Liver (tissue), 9 donors: ENCODE measurements around the gene NDUFAF2. TPM values are rescaled to one million over a fixed set of nuclear protein-coding genes. Genes with fewer than 3 reads are reported as not detected.

Experiments used
- DNase-seq: peaks from one replicate; pipeline ENCODE4 v3.0.0-alpha.2; 2017; ENCODE audit warnings: low spot score
- H3K27ac ChIP-seq, 2 donors: one replicate each; pipeline ENCODE4 v1.7.0; 2013; ENCODE audit warnings: inconsistent platforms in 2 of 2, low read length in 2 of 2, control low read depth in 1 of 2, low read depth in 1 of 2, mild to moderate bottlenecking in 1 of 2
- H3K27me3 ChIP-seq, 4 donors: one replicate each; pipeline versions ENCODE4 v1.6.1 to v1.7.0; 2013; ENCODE audit warnings: low read length in 3 of 4, inconsistent platforms in 1 of 4, mild to moderate bottlenecking in 1 of 4, moderate library complexity in 1 of 4; ENCODE audit not compliant: control insufficient read depth in 4 of 4, insufficient read depth in 4 of 4
- H3K36me3 ChIP-seq, 4 donors: one replicate each; pipeline versions ENCODE4 v1.6.1 to v1.7.0; 2013; ENCODE audit warnings: low read length in 3 of 4, mild to moderate bottlenecking in 3 of 4, low read depth in 1 of 4, moderate library complexity in 1 of 4; ENCODE audit not compliant: control insufficient read depth in 4 of 4, insufficient read depth in 3 of 4
- H3K4me1 ChIP-seq, 4 donors: one replicate each; pipeline versions ENCODE4 v1.6.1 to v1.7.0; 2013; ENCODE audit warnings: low read length in 3 of 4, mild to moderate bottlenecking in 3 of 4, moderate library complexity in 1 of 4; ENCODE audit not compliant: control insufficient read depth in 4 of 4, insufficient read depth in 4 of 4
- H3K4me3 ChIP-seq, 3 donors: one replicate each; pipeline versions ENCODE4 v1.6.1 to v1.7.0; 2013; ENCODE audit warnings: low read length in 3 of 3, control low read depth in 1 of 3, low read depth in 1 of 3, mild to moderate bottlenecking in 1 of 3
- H3K9ac ChIP-seq, 2 donors: one replicate each; pipeline ENCODE4 v1.7.0; 2013; ENCODE audit warnings: low read length in 2 of 2, mild to moderate bottlenecking in 2 of 2, moderate library complexity in 2 of 2, control low read depth in 1 of 2, low read depth in 1 of 2
- H3K9me3 ChIP-seq, 4 donors: one replicate each; pipeline versions ENCODE4 v1.6.1 to v1.7.0; 2013; ENCODE audit warnings: low read length in 3 of 4; ENCODE audit not compliant: control insufficient read depth in 4 of 4
- CTCF ChIP-seq: fragments of 150-350 bp; IDR thresholded peaks from 2 replicates; pipeline ENCODE4 v1.5.1; 2017; ENCODE audit warnings: improper control_type of control experiment, low read depth, low read length; ENCODE audit not compliant: missing input control
- EGR1 ChIP-seq, 2 donors: IDR thresholded peaks; 2 replicates each; pipeline ENCODE4 v1.6.1; 2016 to 2018; ENCODE audit warnings: antibody characterized with exemption in 2 of 2, low read depth in 2 of 2
- FOXA2 ChIP-seq: IDR thresholded peaks from 2 replicates; pipeline ENCODE4 v1.6.1; 2016; ENCODE audit warnings: antibody characterized with exemption
- GABPA ChIP-seq, 2 donors: IDR thresholded peaks in 1 of 2; conservative IDR thresholded peaks in 1 of 2; 2 replicates each; pipeline ENCODE4 v1.6.1; 2016; ENCODE audit warnings: antibody characterized with exemption in 2 of 2, mild to moderate bottlenecking in 1 of 2, moderate library complexity in 1 of 2
- JUND ChIP-seq, 2 donors: IDR thresholded peaks; 2 replicates each; pipeline ENCODE4 v1.6.1; 2016; ENCODE audit warnings: antibody characterized with exemption in 2 of 2
- MAX ChIP-seq: IDR thresholded peaks from 2 replicates; pipeline ENCODE4 v1.6.1; 2016; ENCODE audit warnings: antibody characterized with exemption
- RAD21 ChIP-seq, 2 donors: IDR thresholded peaks; 2 replicates each; pipeline ENCODE4 v1.6.1; 2016; ENCODE audit warnings: antibody characterized with exemption in 2 of 2, mild to moderate bottlenecking in 2 of 2
- REST ChIP-seq: IDR thresholded peaks from 2 replicates; pipeline ENCODE4 v1.6.1; 2016; ENCODE audit warnings: antibody characterized with exemption, mild to moderate bottlenecking
- RXRA ChIP-seq, 2 donors: IDR thresholded peaks; 2 replicates each; pipeline ENCODE4 v1.6.1; 2017 to 2018; ENCODE audit warnings: antibody characterized with exemption in 2 of 2, mild to moderate bottlenecking in 1 of 2
- SP1 ChIP-seq: IDR thresholded peaks from 2 replicates; pipeline ENCODE4 v1.6.1; 2018; ENCODE audit warnings: antibody characterized with exemption, mild to moderate bottlenecking
- TAF1 ChIP-seq: conservative IDR thresholded peaks from 2 replicates; pipeline ENCODE4 v1.6.1; 2016; ENCODE audit warnings: antibody characterized with exemption, mild to moderate bottlenecking
- YY1 ChIP-seq: IDR thresholded peaks from 2 replicates; pipeline ENCODE4 v1.6.1; 2016; ENCODE audit warnings: antibody characterized with exemption, mild to moderate bottlenecking
- WGBS: extraction: QIAGEN DNeasy Blood & Tissue Kit; methylation state at CpG from one replicate; pipeline ENCODE4 v1.1.7; 2013; 5-methylcytosine and 5-hydroxymethylcytosine counted together
- polyA plus RNA-seq, 2 donors: library from polyadenylated mRNA; stranded (reverse) in 1 of 2; unstranded in 1 of 2; fragments of 200-250 nt in 1 of 2; fragments of >200 nt in 1 of 2; fragmentation: Nextera tagmentation in 1 of 2; extraction: Ambion mirVana in 1 of 2; gene quantifications; one replicate each; pipeline versions ENCODE4 v1.2.1 to v1.2.3, GENCODE V29; 2013 to 2015
- total RNA-seq, 2 donors: library from RNA; depleted of rRNA; stranded (reverse); fragments of >200 nt; gene quantifications; one replicate each; pipeline ENCODE4 v1.2.3, GENCODE V29; 2014
- TF ChIP-seq, protein P1 (sequence below): IDR thresholded peaks from 2 replicates; pipeline ENCODE4 v1.6.1; 2016; ENCODE audit warnings: antibody characterized with exemption
- TF ChIP-seq, protein P2 (sequence below): IDR thresholded peaks from 2 replicates; pipeline ENCODE4 v1.6.1; 2016; ENCODE audit warnings: antibody characterized with exemption
- donor health status: healthy.
- donor health status: healthy.
- donor health status: healthy.
- donor health status: healthy.
- donor health status: healthy.

The NDUFAF2 gene
- total and polyA plus RNA-seq, 4 donors: 4.3 to 21.3 (median 12.5) TPM

DNA sequence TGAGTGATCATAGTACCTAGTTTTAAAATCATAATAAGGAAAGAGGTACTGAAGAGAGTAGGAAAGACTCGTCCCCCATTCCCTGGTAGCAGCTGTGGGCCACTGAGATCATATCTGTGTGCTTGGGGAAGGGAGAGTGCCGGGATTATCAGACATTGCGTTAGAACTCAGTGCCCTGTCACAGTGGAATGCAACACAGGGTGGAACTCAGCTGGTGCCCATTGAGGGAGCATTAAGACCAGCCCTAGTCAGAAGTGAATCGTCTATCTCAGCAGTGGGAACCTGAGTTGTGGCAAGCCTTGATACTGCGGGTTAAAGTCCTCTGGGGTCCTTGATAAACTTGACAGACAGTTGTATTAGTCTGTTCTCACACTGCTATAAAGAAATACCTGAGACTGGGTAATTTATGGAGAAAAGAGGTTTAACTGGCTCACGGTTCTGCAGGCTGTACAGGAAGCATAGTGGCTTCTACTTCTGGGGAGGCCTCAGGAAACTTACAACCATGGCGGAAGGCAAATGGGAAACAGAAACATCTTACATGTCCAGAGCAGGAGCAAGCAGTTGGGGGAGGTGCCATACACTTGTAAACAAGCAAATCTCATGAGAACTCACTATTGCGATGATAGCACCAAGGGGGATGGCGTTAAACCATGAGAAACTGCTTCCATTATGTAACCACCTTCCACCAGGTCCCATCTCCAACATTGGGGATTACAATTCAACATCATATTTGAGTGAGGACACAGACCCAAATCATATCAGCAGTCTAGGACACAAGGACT is 33.1 kb downstream of the NDUFAF2 start:
- H3K27ac ChIP-seq: no peak overlapping the region
- TF ChIP-seq EGR1 (IDR thresholded peaks at IDR 0.05; ENCODE audit: low read depth in 2 of 2) (no peak), JUND (IDR thresholded peaks at IDR 0.05) (no peak), MAX (no peak), RXRA (IDR thresholded peaks at IDR 0.05) (no peak)
- TF ChIP-seq, protein P1, sequence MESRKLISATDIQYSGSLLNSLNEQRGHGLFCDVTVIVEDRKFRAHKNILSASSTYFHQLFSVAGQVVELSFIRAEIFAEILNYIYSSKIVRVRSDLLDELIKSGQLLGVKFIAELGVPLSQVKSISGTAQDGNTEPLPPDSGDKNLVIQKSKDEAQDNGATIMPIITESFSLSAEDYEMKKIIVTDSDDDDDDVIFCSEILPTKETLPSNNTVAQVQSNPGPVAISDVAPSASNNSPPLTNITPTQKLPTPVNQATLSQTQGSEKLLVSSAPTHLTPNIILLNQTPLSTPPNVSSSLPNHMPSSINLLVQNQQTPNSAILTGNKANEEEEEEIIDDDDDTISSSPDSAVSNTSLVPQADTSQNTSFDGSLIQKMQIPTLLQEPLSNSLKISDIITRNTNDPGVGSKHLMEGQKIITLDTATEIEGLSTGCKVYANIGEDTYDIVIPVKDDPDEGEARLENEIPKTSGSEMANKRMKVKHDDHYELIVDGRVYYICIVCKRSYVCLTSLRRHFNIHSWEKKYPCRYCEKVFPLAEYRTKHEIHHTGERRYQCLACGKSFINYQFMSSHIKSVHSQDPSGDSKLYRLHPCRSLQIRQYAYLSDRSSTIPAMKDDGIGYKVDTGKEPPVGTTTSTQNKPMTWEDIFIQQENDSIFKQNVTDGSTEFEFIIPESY: no peak
- H3K27me3 ChIP-seq: no peaks in the 10 kb centered on the region
- no peak overlapping the region for H3K4me3 ChIP-seq
- 86% methylated on average over 9 of the region's 9 CpGs for WGBS
- no peak overlapping the region for H3K9ac ChIP-seq
- H3K36me3 ChIP-seq: no peaks in the 10 kb centered on the region
- H3K4me1 ChIP-seq: no peaks in the 10 kb centered on the region
- no peak for DNase-seq
- H3K9me3 ChIP-seq: no peaks in the 10 kb centered on the region

- no peak overlapping the region for H3K9ac ChIP-seq
- TF ChIP-seq REST (no peak), YY1 (no peak), SP1 (no peak)
- DNase-seq: no peak
- no peaks in the 10 kb centered on the region for H3K4me1 ChIP-seq
- H3K27ac ChIP-seq: no peak overlapping the region
- H3K4me3 ChIP-seq: no peak overlapping the region
- no peaks in the 10 kb centered on the region for H3K27me3 ChIP-seq
- no peaks in the 10 kb centered on the region for H3K36me3 ChIP-seq
- H3K9me3 ChIP-seq: no peaks in the 10 kb centered on the region
- 86% methylated on average over 1 of the region's 1 CpG for WGBS
These were observed 34.0 kb downstream of the NDUFAF2 start for GRCh38 chr5:60978968-60979367.

GRCh38 chr5:60980511-60980910 is 35.5 kb downstream of the NDUFAF2 start:
- Histone ChIP-seq H3K9me3 (no peaks in the 10 kb centered on the region), H3K36me3 (no peaks in the 10 kb centered on the region), H3K27me3 (no peaks in the 10 kb centered on the region), H3K27ac (no peak overlapping the region), H3K9ac (no peak overlapping the region), H3K4me1 (no peaks in the 10 kb centered on the region), H3K4me3 (no peak overlapping the region)
- DNase-seq: no peak
- TF ChIP-seq EGR1 (IDR thresholded peaks at IDR 0.05; ENCODE audit: low read depth in 2 of 2) (no peak), FOXA2 (no peak), CTCF (no peak), MAX (no peak), SP1 (no peak), RAD21 (IDR thresholded peaks at IDR 0.05) (no peak), GABPA (IDR thresholded peaks at IDR 0.05 in 1 of 2, conservative IDR thresholded peaks at IDR 0.05 in 1 of 2) (no peak), TAF1 (no peak), REST (no peak)
- TF ChIP-seq, protein P2, sequence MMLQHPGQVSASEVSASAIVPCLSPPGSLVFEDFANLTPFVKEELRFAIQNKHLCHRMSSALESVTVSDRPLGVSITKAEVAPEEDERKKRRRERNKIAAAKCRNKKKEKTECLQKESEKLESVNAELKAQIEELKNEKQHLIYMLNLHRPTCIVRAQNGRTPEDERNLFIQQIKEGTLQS: no peak
- WGBS: 98% methylated on average over 2 of the region's 2 CpGs
